ENCODE results near the gene TRPV6. TPM values are rescaled to one million over a fixed set of nuclear protein-coding genes. Genes with fewer than 3 reads are reported as not detected.

TRPV6 gene
- total and polyA plus RNA-seq, 9 donors, result 0.03 to 9.7 (median 0.51) TPM; not detected in 4

DNA sequence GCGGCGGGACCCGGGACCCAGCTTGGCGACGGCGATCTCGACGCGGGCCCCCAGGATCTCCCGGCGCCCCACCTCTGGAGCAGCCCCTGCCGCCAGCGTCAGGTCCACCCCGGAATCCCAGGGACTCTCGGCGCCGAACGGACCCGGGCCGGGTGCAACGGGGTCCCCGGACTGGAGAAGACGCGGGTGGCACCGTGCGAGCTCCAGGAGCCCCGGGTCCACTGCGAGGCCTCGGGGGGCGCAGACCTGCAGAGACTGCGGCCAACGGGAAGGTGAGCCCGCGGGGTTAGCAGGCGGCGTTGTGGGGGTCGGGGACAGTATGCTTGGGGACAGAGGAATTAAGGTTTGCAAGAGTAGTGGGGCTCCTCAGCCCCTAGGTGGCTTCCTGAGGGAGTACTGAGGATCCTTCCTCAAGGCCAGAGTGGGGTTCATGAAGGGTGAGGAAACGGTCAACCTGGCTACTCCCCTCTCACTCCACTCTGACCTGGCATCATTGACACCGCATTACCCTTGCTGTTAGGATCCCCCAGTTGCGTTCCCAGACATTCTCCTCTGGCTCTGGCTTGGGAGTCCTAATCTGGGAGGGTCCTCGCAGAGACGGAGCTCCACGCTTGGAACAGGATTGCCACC is 30.3 kb downstream of the TRPV6 start:
- peak overlapping the region; percentile 89 for H3K4me3 ChIP-seq
- intact Hi-C loops (cut with DNase I), result loop anchor here in 1 of 4 donors (5.0 to 10.0 kb wide), 2 partner anchors 150 to 362 kb away; no protein-coding TSS in a partner anchor
- 0 to 4% (median 2%) methylated on average over 23 to 43 of the region's 43 CpGs for WGBS, 3 donors
- H3K36me3 ChIP-seq, result no peaks in the 10 kb centered on the region
- peak overlapping the region; percentile 60 to 87 for H3K27ac ChIP-seq
- H3K4me1 ChIP-seq (ENCODE audit: insufficient read depth), result peaks cover 1% of the 10 kb centered on the region
- no peaks in the 10 kb centered on the region for H3K9me3 ChIP-seq
- DNase-seq, result no peak
- TF ChIP-seq EP300 (IDR thresholded peaks at IDR 0.05), result no peak
- TF ChIP-seq POLR2A (IDR thresholded peaks at IDR 0.05), result no peak
- no peak for TF ChIP-seq CTCF (IDR thresholded peaks at IDR 0.05)
- no peaks in the 10 kb centered on the region for H3K27me3 ChIP-seq

GRCh38 chr7:142854372-142855113 is 31.0 kb downstream of the TRPV6 start, which contains the start of gene EPHB6:
TSS of gene EPHB6 (plus strand) at chr7:142855076. CDS start at chr7:142863228, 8,152 bp downstream.
- TF ChIP-seq POLR2A (IDR thresholded peaks at IDR 0.05) (no peak), CTCF (IDR thresholded peaks at IDR 0.05) (no peak), EP300 (IDR thresholded peaks at IDR 0.05) (no peak)
- no peaks in the 10 kb centered on the region for H3K36me3 ChIP-seq
- H3K27ac ChIP-seq, result peak within 1 kb of the TSS; percentile 60 to 87
- peak within 1 kb of the TSS; percentile 89 for H3K4me3 ChIP-seq
- peak; percentile 88 to 93 (median 91) for DNase-seq
- peaks cover 1% of the 10 kb centered on the region for H3K4me1 ChIP-seq (ENCODE audit: insufficient read depth)
- WGBS, 3 donors, result 0 to 1% (median 0%) methylated on average over 42 to 70 of the region's 70 CpGs
- intact Hi-C loops (cut with DNase I), result loop anchor here in 3 of 4 donors (5.0 to 10.0 kb wide), 3 partner anchors 148 to 363 kb away; no protein-coding TSS in a partner anchor
- no peaks in the 10 kb centered on the region for H3K27me3 ChIP-seq
- no peaks in the 10 kb centered on the region for H3K9me3 ChIP-seq

GRCh38 chr7:142853739-142854371 is 31.7 kb downstream of the TRPV6 start:
- peak overlapping the region; percentile 60 to 87 for H3K27ac ChIP-seq
- H3K4me3 ChIP-seq, result peak overlapping the region; percentile 89
- peak; percentile 53 to 73 (median 65) for DNase-seq
- H3K9me3 ChIP-seq, result no peaks in the 10 kb centered on the region
- TF ChIP-seq CTCF (IDR thresholded peaks at IDR 0.05) (peak; percentile 45 to 71 (median 62)), EP300 (IDR thresholded peaks at IDR 0.05) (no peak)
- no peaks in the 10 kb centered on the region for H3K36me3 ChIP-seq
- intact Hi-C loops (cut with DNase I), result loop anchor here in 3 of 4 donors (5.0 to 10.0 kb wide), 2 partner anchors 148 to 151 kb away; no protein-coding TSS in a partner anchor
- WGBS, 3 donors, result 0% methylated on average over 22 to 23 of the region's 23 CpGs
- H3K27me3 ChIP-seq, result no peaks in the 10 kb centered on the region
- H3K4me1 ChIP-seq (ENCODE audit: insufficient read depth), result peaks cover 1% of the 10 kb centered on the region

- Histone ChIP-seq H3K36me3 (no peaks in the 10 kb centered on the region), H3K4me1 (ENCODE audit: insufficient read depth) (peaks cover 1% of the 10 kb centered on the region), H3K27me3 (no peaks in the 10 kb centered on the region), H3K9me3 (no peaks in the 10 kb centered on the region), H3K27ac (no peak overlapping the region), H3K4me3 (no peak overlapping the region)
- DNase-seq, result no peak
- intact Hi-C loops (cut with DNase I), result loop anchor here in 3 of 4 donors (5.0 to 10.0 kb wide), 2 partner anchors 150 to 153 kb away; no protein-coding TSS in a partner anchor
- TF ChIP-seq EP300 (IDR thresholded peaks at IDR 0.05) (no peak), POLR2A (IDR thresholded peaks at IDR 0.05) (no peak), CTCF (IDR thresholded peaks at IDR 0.05) (no peak)
Observed at GRCh38 chr7:142851919-142852318, 33.6 kb downstream of the TRPV6 start.

Measured in ovary (tissue), 9 donors.